ENCODE data around the gene PDE4A.

Gene PDE4A

DNA sequence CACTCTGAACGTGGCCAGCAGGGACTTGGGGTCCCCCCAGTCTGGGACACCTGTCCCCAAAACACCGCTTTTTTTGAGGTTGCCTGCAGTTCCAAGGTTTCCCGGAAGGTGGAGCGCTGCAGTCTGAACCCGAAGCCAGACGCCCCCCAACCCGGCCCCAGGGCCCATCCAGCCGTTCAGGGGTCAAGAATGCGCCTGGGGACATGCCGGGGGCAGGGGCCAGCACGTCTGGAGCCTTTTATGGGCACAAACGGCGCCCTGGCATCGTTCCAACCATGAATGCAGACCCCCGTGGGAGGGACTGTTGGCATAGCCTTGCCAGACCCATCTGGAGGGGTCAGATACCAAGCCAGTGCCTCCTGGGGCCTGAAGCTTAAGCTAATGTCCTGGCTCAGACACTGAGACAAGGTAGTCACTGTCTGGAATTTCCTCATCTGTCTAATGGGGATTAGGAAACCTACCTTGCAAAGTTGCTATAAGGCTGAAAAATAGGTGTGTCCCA, 90.0 kb downstream of the PDE4A start:
- H2BK12ac ChIP-seq (ENCODE audit: low read length): peak overlapping the region; percentile 22
- peak overlapping the region; percentile 88 for H2AFZ ChIP-seq (ENCODE audit: low read length)
- H3K79me1 ChIP-seq (ENCODE audit: low read depth, low read length): no peaks in the 10 kb centered on the region
- H3K4ac ChIP-seq (ENCODE audit: low read length): no peak overlapping the region
- no peak overlapping the region for H3K23ac ChIP-seq (ENCODE audit: low read depth, low read length, poor library complexity)
- H2BK15ac ChIP-seq (ENCODE audit: low read length): no peak overlapping the region
- H2BK5ac ChIP-seq (ENCODE audit: low read length): peak overlapping the region; percentile 66
- peaks cover 0 to 49% (median 19%) of the 10 kb centered on the region in 3 experiments for H3K27me3 ChIP-seq (ENCODE audit: control insufficient read depth in 3 of 3, insufficient read depth in 3 of 3, low read depth in 1 of 3, low read length in 3 of 3)
- peak overlapping the region; percentile 38 for H3K14ac ChIP-seq (ENCODE audit: low read length)
- H3K9me3 ChIP-seq (replicated peaks in 1 of 2; ENCODE audit: control insufficient read depth in 2 of 2, insufficient read depth in 1 of 2, low read depth in 1 of 2, low read length in 2 of 2): peaks cover 0 to 3% of the 10 kb centered on the region in 2 donors
- H3K9ac ChIP-seq (ENCODE audit: low read depth, low read length, poor library complexity): no peak overlapping the region
- DNase-seq (ENCODE audit: low spot score): peak; percentile 58
- H2AK5ac ChIP-seq (ENCODE audit: low read depth, low read length): no peak overlapping the region
- H3K4me1 ChIP-seq (ENCODE audit: control insufficient read depth in 2 of 2, insufficient read depth in 1 of 2, low read depth in 1 of 2, low read length in 2 of 2): peaks cover 0 to 2% of the 10 kb centered on the region in 2 donors
- WGBS, 2 donors (ENCODE audit: extremely low coverage in 2 of 2, insufficient read length in 2 of 2, insufficient replicate concordance in 1 of 2): no CpG with 5 or more reads among the region's 15 CpGs
- H3K4me2 ChIP-seq (ENCODE audit: insufficient read depth, low read length, poor library complexity, severe bottlenecking): peak overlapping the region; percentile 25
- no peak overlapping the region for H2BK120ac ChIP-seq (ENCODE audit: low read depth, low read length)
- H3K18ac ChIP-seq (ENCODE audit: low read length): peak overlapping the region; percentile 94
- no peak overlapping the region for H4K8ac ChIP-seq (ENCODE audit: low read depth, low read length)
- no peak overlapping the region for H3K27ac ChIP-seq (replicated peaks; ENCODE audit: low read length)
- no peak overlapping the region for H3K4me3 ChIP-seq (ENCODE audit: low read length in 2 of 2)
- no peak overlapping the region for H4K91ac ChIP-seq (ENCODE audit: low read depth, low read length, poor library complexity)
- peaks cover 0 to 3% of the 10 kb centered on the region in 2 donors for H3K36me3 ChIP-seq (replicated peaks in 1 of 2; ENCODE audit: control insufficient read depth in 2 of 2, insufficient read depth in 2 of 2, low read length in 2 of 2)

DNA sequence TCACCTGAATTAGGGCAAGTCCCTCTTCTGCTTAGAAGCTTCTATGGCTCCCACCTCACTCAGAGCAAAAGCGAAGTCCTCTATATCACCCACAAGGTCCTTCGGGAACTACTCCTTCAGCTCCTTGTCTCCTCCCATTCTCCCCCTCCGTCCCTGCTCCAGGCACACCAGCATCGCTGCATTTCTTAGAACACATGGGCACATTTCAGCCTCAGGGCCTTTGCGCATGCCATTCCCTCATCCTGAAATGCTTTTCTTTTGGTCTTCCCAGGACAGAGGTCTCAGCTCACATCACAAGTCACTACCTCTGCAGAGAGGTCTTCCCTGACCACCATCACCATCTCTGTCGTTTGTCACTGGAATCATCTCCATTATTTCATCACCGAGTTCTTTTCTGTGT, 92.9 kb downstream of the PDE4A start:
- Histone ChIP-seq H3K14ac (ENCODE audit: low read length) (no peak overlapping the region), H4K91ac (ENCODE audit: low read depth, low read length, poor library complexity) (no peak overlapping the region), H3K36me3 (replicated peaks in 1 of 2; ENCODE audit: control insufficient read depth in 2 of 2, insufficient read depth in 2 of 2, low read length in 2 of 2) (peaks cover 0 to 3% of the 10 kb centered on the region in 2 donors), H2BK15ac (ENCODE audit: low read length) (no peak overlapping the region), H3K18ac (ENCODE audit: low read length) (no peak overlapping the region), H3K23ac (ENCODE audit: low read depth, low read length, poor library complexity) (peak overlapping the region; percentile 20), H3K9me3 (replicated peaks in 1 of 2; ENCODE audit: control insufficient read depth in 2 of 2, insufficient read depth in 1 of 2, low read depth in 1 of 2, low read length in 2 of 2) (peaks cover 0 to 3% of the 10 kb centered on the region in 2 donors), H3K4me1 (ENCODE audit: control insufficient read depth in 2 of 2, insufficient read depth in 1 of 2, low read depth in 1 of 2, low read length in 2 of 2) (peaks cover 8 to 15% of the 10 kb centered on the region in 2 donors), H3K4me2 (ENCODE audit: insufficient read depth, low read length, poor library complexity, severe bottlenecking) (no peak overlapping the region), H3K4ac (ENCODE audit: low read length) (no peak overlapping the region), H2AFZ (ENCODE audit: low read length) (no peak overlapping the region), H2AK5ac (ENCODE audit: low read depth, low read length) (no peak overlapping the region), H2BK5ac (ENCODE audit: low read length) (no peak overlapping the region), H3K4me3 (ENCODE audit: low read length in 2 of 2) (no peak overlapping the region), H3K79me1 (ENCODE audit: low read depth, low read length) (peaks cover 2% of the 10 kb centered on the region), H2BK120ac (ENCODE audit: low read depth, low read length) (no peak overlapping the region), H3K9ac (ENCODE audit: low read depth, low read length, poor library complexity) (no peak overlapping the region), H3K27ac (replicated peaks; ENCODE audit: low read length) (no peak overlapping the region), H3K27me3 (ENCODE audit: control insufficient read depth in 3 of 3, insufficient read depth in 3 of 3, low read depth in 1 of 3, low read length in 3 of 3) (peaks cover 0 to 75% (median 42%) of the 10 kb centered on the region in 3 experiments), H2BK12ac (ENCODE audit: low read length) (no peak overlapping the region), H4K8ac (ENCODE audit: low read depth, low read length) (no peak overlapping the region)
- DNase-seq (ENCODE audit: low spot score): no peak
- no CpG with 5 or more reads among the region's 7 CpGs for WGBS, 2 donors (ENCODE audit: extremely low coverage in 2 of 2, insufficient read length in 2 of 2, insufficient replicate concordance in 1 of 2)

DNA sequence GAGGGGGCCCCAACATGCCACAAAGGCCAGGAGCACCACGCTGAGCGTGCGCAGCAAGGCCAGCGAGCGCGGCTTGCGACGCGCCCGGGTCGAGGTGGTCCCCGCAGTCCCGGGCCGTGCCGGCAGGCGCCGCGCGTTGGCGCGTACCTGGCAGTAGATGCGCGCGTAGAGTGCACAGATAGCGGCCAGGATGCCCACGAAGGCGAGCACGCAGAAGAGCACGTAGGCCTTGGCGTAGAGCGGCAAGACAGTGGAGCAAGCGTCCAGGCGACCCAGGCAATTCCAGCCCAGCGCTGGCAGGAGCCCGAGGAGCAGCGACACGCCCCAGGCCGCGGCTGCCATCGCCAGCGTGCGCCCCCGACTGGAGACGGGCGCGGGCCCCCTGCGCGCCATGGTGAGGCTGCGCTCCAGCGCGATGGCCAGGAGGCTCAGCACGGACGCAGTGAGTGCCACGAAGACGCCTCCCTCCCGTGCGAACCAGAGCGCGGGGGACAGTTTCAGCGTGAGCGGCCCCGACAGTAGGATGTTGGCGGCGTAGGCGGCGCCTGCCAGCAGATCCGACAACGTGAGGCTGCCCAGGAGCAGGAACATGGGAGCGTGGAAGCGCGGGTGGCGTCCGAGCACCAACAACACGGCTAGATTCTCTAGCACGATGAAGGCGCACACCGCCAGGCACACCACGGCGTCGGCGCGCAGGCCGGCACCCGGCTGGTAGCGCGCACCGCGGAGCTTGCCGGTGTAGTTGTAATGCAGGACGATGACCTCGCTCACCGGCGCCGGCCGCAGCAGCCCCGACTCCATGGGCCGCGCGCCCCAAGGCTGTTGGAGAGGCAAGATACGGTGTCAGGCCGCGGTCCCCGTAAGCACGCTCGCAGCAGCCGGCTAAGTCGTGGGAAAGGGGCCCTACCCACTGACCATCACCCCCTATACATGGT, 94.1 kb downstream of the PDE4A start:
- Histone ChIP-seq H3K4me1 (ENCODE audit: control insufficient read depth in 2 of 2, insufficient read depth in 1 of 2, low read depth in 1 of 2, low read length in 2 of 2) (peaks cover 14 to 17% of the 10 kb centered on the region in 2 donors), H3K9ac (ENCODE audit: low read depth, low read length, poor library complexity) (peak overlapping the region; percentile 30), H2BK5ac (ENCODE audit: low read length) (no peak overlapping the region), H3K4ac (ENCODE audit: low read length) (no peak overlapping the region), H4K91ac (ENCODE audit: low read depth, low read length, poor library complexity) (no peak overlapping the region), H3K27ac (replicated peaks; ENCODE audit: low read length) (no peak overlapping the region), H4K8ac (ENCODE audit: low read depth, low read length) (peak overlapping the region; percentile 65), H3K36me3 (replicated peaks in 1 of 2; ENCODE audit: control insufficient read depth in 2 of 2, insufficient read depth in 2 of 2, low read length in 2 of 2) (peaks cover 0 to 3% of the 10 kb centered on the region in 2 donors), H3K27me3 (ENCODE audit: control insufficient read depth in 3 of 3, insufficient read depth in 3 of 3, low read depth in 1 of 3, low read length in 3 of 3) (peaks cover 0 to 88% (median 50%) of the 10 kb centered on the region in 3 experiments), H3K23ac (ENCODE audit: low read depth, low read length, poor library complexity) (peak overlapping the region; percentile 89), H2AK5ac (ENCODE audit: low read depth, low read length) (peak overlapping the region; percentile 74), H2BK12ac (ENCODE audit: low read length) (no peak overlapping the region), H3K4me3 (ENCODE audit: low read length in 2 of 2) (peak overlapping the region in 1 of 2 donors; percentile 65), H2BK15ac (ENCODE audit: low read length) (peak overlapping the region; percentile 55), H2AFZ (ENCODE audit: low read length) (peak overlapping the region; percentile 74), H3K9me3 (replicated peaks in 1 of 2; ENCODE audit: control insufficient read depth in 2 of 2, insufficient read depth in 1 of 2, low read depth in 1 of 2, low read length in 2 of 2) (peaks cover 0 to 3% of the 10 kb centered on the region in 2 donors), H3K18ac (ENCODE audit: low read length) (peak overlapping the region; percentile 54), H3K4me2 (ENCODE audit: insufficient read depth, low read length, poor library complexity, severe bottlenecking) (no peak overlapping the region), H3K14ac (ENCODE audit: low read length) (peak overlapping the region; percentile 31), H3K79me1 (ENCODE audit: low read depth, low read length) (peaks cover 2% of the 10 kb centered on the region), H2BK120ac (ENCODE audit: low read depth, low read length) (no peak overlapping the region)
- no peak for DNase-seq (ENCODE audit: low spot score)
- WGBS, 2 donors (ENCODE audit: extremely low coverage in 2 of 2, insufficient read length in 2 of 2, insufficient replicate concordance in 1 of 2): no CpG with 5 or more reads among the region's 107 CpGs

DNA sequence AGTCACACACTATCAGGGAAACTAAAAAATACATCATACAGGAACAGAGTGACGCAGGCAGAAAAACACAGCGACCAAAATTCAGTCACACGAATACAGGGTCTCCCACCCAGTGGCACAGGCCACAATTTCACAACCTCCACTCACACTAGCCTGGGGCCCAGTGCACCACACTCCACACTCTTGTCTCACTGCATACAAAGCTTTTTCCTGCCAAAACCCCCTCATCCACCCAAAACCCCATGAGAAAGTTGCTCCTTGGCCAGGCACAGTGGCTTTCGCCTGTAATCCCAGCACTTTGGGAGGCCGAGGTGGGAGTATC, 95.7 kb downstream of the PDE4A start:
- H2AFZ ChIP-seq (ENCODE audit: low read length): no peak overlapping the region
- H3K9me3 ChIP-seq (replicated peaks in 1 of 2; ENCODE audit: control insufficient read depth in 2 of 2, insufficient read depth in 1 of 2, low read depth in 1 of 2, low read length in 2 of 2): peaks cover 0 to 3% of the 10 kb centered on the region in 2 donors
- peak overlapping the region; percentile 17 for H2BK12ac ChIP-seq (ENCODE audit: low read length)
- no peak overlapping the region for H3K14ac ChIP-seq (ENCODE audit: low read length)
- peaks cover 11 to 17% of the 10 kb centered on the region in 2 donors for H3K4me1 ChIP-seq (ENCODE audit: control insufficient read depth in 2 of 2, insufficient read depth in 1 of 2, low read depth in 1 of 2, low read length in 2 of 2)
- H3K18ac ChIP-seq (ENCODE audit: low read length): no peak overlapping the region
- peaks cover 2% of the 10 kb centered on the region for H3K79me1 ChIP-seq (ENCODE audit: low read depth, low read length)
- no peak for DNase-seq (ENCODE audit: low spot score)
- peaks cover 0 to 92% (median 50%) of the 10 kb centered on the region in 3 experiments for H3K27me3 ChIP-seq (ENCODE audit: control insufficient read depth in 3 of 3, insufficient read depth in 3 of 3, low read depth in 1 of 3, low read length in 3 of 3)
- H2AK5ac ChIP-seq (ENCODE audit: low read depth, low read length): no peak overlapping the region
- WGBS, 2 donors (ENCODE audit: extremely low coverage in 2 of 2, insufficient read length in 2 of 2, insufficient replicate concordance in 1 of 2): no CpG with 5 or more reads among the region's 5 CpGs
- no peak overlapping the region for H2BK15ac ChIP-seq (ENCODE audit: low read length)
- H3K4ac ChIP-seq (ENCODE audit: low read length): no peak overlapping the region
- H2BK120ac ChIP-seq (ENCODE audit: low read depth, low read length): no peak overlapping the region
- peaks cover 0 to 3% of the 10 kb centered on the region in 2 donors for H3K36me3 ChIP-seq (replicated peaks in 1 of 2; ENCODE audit: control insufficient read depth in 2 of 2, insufficient read depth in 2 of 2, low read length in 2 of 2)
- H3K23ac ChIP-seq (ENCODE audit: low read depth, low read length, poor library complexity): no peak overlapping the region
- no peak overlapping the region for H4K8ac ChIP-seq (ENCODE audit: low read depth, low read length)
- no peak overlapping the region for H3K4me3 ChIP-seq (ENCODE audit: low read length in 2 of 2)
- no peak overlapping the region for H2BK5ac ChIP-seq (ENCODE audit: low read length)
- no peak overlapping the region for H3K27ac ChIP-seq (replicated peaks; ENCODE audit: low read length)
- H4K91ac ChIP-seq (ENCODE audit: low read depth, low read length, poor library complexity): no peak overlapping the region
- no peak overlapping the region for H3K9ac ChIP-seq (ENCODE audit: low read depth, low read length, poor library complexity)
- H3K4me2 ChIP-seq (ENCODE audit: insufficient read depth, low read length, poor library complexity, severe bottlenecking): no peak overlapping the region
